Fibroblast of pulmonary artery (primary cell): ENCODE results near the gene IL1RAPL1.

Experiments used
- DNase-seq: peaks from one replicate; pipeline ENCODE4 v3.0.0-alpha.2; 2010; ENCODE audit warnings: low read depth
- H3K4me3 ChIP-seq: replicated peaks from 2 replicates; pipeline ENCODE4 v1.5.1; 2011; ENCODE audit warnings: low read depth, mild to moderate bottlenecking, control low read depth, low read length, moderate library complexity
- TF ChIP-seq, protein P1 (sequence below): IDR thresholded peaks from 2 replicates; pipeline ENCODE4 v1.5.1; 2011; ENCODE audit warnings: mild to moderate bottlenecking, control low read depth, low read length, inconsistent platforms; ENCODE audit errors: missing control alignments

The IL1RAPL1 gene

DNA sequence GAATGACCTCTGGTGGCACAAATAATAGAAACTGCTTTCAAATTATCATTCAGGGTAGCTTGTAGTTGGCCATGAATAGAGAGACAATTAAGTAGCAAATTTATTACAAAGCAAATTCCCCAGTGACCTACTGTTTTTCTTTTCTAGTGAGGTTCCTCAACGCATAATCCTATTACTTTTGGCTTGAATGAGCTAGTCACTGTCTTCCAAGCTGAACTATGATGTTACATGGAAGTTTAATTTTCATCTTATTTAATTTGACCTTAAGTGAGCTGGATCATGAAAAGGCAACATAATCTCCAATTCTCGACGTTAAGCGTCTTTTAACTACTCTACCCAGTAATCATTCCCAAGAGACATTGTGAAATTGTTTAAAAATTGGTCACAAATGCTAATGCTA lies 1280.7 kb downstream of the IL1RAPL1 start:
- no peak for DNase-seq
- TF ChIP-seq, protein P1, sequence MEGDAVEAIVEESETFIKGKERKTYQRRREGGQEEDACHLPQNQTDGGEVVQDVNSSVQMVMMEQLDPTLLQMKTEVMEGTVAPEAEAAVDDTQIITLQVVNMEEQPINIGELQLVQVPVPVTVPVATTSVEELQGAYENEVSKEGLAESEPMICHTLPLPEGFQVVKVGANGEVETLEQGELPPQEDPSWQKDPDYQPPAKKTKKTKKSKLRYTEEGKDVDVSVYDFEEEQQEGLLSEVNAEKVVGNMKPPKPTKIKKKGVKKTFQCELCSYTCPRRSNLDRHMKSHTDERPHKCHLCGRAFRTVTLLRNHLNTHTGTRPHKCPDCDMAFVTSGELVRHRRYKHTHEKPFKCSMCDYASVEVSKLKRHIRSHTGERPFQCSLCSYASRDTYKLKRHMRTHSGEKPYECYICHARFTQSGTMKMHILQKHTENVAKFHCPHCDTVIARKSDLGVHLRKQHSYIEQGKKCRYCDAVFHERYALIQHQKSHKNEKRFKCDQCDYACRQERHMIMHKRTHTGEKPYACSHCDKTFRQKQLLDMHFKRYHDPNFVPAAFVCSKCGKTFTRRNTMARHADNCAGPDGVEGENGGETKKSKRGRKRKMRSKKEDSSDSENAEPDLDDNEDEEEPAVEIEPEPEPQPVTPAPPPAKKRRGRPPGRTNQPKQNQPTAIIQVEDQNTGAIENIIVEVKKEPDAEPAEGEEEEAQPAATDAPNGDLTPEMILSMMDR = no peak
- H3K4me3 ChIP-seq = no peak overlapping the region

DNA sequence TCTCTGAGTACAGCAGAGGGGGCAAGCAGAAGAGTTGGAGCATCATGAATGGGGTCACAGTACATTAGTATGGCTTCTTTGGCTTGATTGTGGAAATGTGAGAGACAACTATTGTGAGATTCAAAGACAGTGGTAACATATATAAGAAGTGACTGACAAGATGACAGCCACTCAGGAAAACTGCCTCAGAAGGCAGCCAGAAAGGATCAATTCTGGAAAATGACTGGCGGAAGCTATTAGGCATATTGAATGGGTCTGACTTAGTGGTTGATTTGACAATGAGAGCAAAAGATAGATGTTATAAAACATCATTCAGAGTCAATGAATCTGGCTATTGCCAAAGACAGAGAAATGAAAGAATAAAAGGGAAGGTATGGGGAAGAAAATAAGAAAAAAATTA lies 1282.6 kb downstream of the IL1RAPL1 start:
- TF ChIP-seq, protein P1 = no peak
- H3K4me3 ChIP-seq = no peak overlapping the region
- no peak for DNase-seq

DNA sequence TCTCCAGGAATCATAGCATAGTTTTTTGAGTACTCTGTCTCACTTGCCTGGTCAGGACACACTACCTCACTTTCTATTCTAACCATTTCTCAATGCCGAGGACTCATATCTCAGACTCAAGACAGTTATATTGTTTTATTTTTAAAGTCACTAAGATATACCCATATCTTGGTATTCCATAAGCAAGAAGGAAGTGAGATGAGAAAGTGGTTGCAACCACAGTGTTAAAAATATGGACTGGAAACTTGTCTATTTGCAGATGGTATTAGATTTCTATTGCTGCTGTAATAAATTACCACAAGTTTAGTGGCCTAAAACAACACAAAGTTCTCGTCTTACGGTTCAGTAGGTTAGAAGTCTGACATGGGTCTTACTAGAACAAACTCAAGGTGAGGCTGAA lies 1283.4 kb downstream of the IL1RAPL1 start:
- no peak for DNase-seq
- H3K4me3 ChIP-seq = no peak overlapping the region
- TF ChIP-seq, protein P1 = no peak

DNA sequence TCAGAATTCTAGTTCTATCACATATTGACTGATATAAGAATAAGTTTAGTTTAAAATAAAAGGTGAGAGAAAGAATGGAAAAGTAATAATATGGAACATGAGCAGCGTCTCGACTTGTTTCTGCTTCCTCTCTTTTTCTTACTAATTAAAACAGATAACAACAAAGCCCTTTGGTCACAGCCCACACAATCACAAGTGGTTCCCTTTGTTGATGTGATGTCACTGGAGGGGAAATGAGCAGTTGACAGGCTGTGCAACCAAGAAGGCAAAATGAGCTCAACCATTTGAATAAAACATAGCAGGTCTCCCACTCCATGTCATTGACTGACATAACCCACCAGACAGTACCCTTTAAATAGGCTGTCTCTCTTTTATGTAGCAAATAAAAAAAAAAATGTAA lies 1285.6 kb downstream of the IL1RAPL1 start:
- TF ChIP-seq, protein P1 = no peak
- no peak overlapping the region for H3K4me3 ChIP-seq

DNA sequence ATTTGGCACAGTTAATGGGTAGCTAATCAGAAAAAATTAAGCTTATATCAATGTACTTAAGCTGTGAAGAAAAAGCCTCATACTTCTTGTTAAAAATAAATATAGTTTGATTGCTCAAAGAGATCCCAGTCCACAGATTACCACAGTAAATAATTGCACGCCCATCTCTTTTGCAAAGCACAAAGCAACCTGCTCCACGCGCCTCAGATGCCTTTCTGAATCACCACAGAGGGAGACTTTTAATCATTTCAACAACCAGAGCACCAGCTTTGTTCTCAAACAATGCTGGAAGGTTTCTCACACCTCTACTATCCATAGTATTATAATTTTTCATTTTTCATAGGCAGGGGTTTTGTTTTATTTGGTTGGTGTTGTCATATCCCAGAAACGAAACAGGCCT lies 1289.5 kb downstream of the IL1RAPL1 start:
- TF ChIP-seq, protein P1 = no peak
- no peak overlapping the region for H3K4me3 ChIP-seq
- no peak for DNase-seq

More for the DNA sequence above, 1285.6 kb downstream of the IL1RAPL1 start:
- no peak for DNase-seq

DNA sequence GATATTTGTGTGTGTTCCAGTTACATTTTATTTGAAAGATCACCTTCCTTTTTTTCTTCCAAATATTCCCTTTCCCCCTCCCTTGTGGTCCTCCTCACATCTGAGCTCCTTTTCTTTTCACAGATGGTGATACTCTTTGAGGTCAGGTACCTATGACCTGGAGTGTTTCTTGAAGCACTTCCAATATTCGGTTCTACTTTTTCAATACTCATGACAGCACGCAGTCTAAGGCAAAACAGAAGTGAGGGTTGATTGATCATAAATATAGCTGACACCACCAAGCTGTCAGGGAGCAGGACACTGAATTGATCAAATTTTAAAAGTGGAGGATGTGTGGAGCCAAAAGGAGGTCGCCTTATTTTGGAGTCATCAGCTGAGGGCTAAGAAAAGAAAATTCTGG lies 1293.7 kb downstream of the IL1RAPL1 start:
- DNase-seq = no peak
- TF ChIP-seq, protein P1 = no peak
- no peak overlapping the region for H3K4me3 ChIP-seq

DNA sequence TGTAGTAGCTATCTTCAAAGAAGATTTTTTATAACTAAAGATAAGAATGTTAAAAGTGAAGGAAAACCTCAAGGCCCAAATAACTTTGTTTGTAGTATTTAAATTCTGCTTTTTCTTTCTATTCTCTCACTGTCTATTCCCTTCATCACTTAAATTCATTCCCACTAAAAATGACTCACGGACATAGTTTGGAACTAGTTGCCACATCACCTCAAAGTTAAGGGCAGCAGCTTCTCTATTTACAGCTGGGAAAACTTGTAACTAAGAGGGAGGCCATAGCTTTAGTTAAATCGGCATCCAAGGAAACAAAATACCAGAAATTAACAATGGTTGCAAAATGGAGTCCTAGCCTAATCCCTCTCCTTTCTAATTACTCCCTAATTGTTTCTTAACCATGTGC lies 1302.8 kb downstream of the IL1RAPL1 start:
- TF ChIP-seq, protein P1 = no peak
- DNase-seq = peak; percentile 1
- no peak overlapping the region for H3K4me3 ChIP-seq
